Rectal smooth muscle tissue (tissue), 1 donor: ENCODE measurements around the gene VRK3.
"Not testable (repeated sequence)": the region's sequence is repeated elsewhere in the genome, so short reads cannot be mapped to it uniquely, and the experiment has no call there.

Experiments
- H3K27ac ChIP-seq: one replicate; pipeline ENCODE4 v1.7.0; 2013; ENCODE audit warnings: low read depth, low read length, inconsistent platforms
- H3K27me3 ChIP-seq: one replicate; pipeline ENCODE4 v1.7.0; 2013; ENCODE audit warnings: low read length; ENCODE audit not compliant: control insufficient read depth, insufficient read depth
- H3K36me3 ChIP-seq: one replicate; pipeline ENCODE4 v1.7.0; 2013; ENCODE audit warnings: low read length; ENCODE audit not compliant: control insufficient read depth, insufficient read depth
- H3K4me1 ChIP-seq: one replicate; pipeline ENCODE4 v1.7.0; 2013; ENCODE audit warnings: low read length; ENCODE audit not compliant: control insufficient read depth, insufficient read depth
- H3K4me3 ChIP-seq: one replicate; pipeline ENCODE4 v1.7.0; 2013; ENCODE audit warnings: low read length
- H3K9ac ChIP-seq: one replicate; pipeline ENCODE4 v1.7.0; 2013; ENCODE audit warnings: low read length

The VRK3 gene

GRCh38 chr19:49981603-49982593 is 43.3 kb downstream of the VRK3 start:
- peaks cover 7% of the 10 kb centered on the region for H3K4me1 ChIP-seq
- H3K36me3 ChIP-seq = peaks cover 14% of the 10 kb centered on the region
- H3K4me3 ChIP-seq = no peak overlapping the region
- no peak overlapping the region for H3K9ac ChIP-seq
- H3K27me3 ChIP-seq = no peaks in the 10 kb centered on the region
- no peak overlapping the region for H3K27ac ChIP-seq

GRCh38 chr19:49978324-49978723 is 46.8 kb downstream of the VRK3 start:
- H3K4me3 ChIP-seq = no peak overlapping the region
- peaks cover 7% of the 10 kb centered on the region for H3K4me1 ChIP-seq
- no peak overlapping the region for H3K27ac ChIP-seq
- H3K27me3 ChIP-seq = no peaks in the 10 kb centered on the region
- no peak overlapping the region for H3K9ac ChIP-seq
- peaks cover 6% of the 10 kb centered on the region for H3K36me3 ChIP-seq

- H3K27ac ChIP-seq = no peak overlapping the region
- no peak overlapping the region for H3K4me3 ChIP-seq
- H3K4me1 ChIP-seq = peaks cover 7% of the 10 kb centered on the region
- no peak overlapping the region for H3K9ac ChIP-seq
- peaks cover 6% of the 10 kb centered on the region for H3K36me3 ChIP-seq
- H3K27me3 ChIP-seq = no peaks in the 10 kb centered on the region
Observed at GRCh38 chr19:49977881-49978280, 47.3 kb downstream of the VRK3 start.

GRCh38 chr19:49977076-49977475 is 48.1 kb downstream of the VRK3 start:
- H3K27ac ChIP-seq = no peak overlapping the region
- no peak overlapping the region for H3K9ac ChIP-seq
- no peaks in the 10 kb centered on the region for H3K27me3 ChIP-seq
- peaks cover 5% of the 10 kb centered on the region for H3K36me3 ChIP-seq
- peaks cover 7% of the 10 kb centered on the region for H3K4me1 ChIP-seq
- no peak overlapping the region for H3K4me3 ChIP-seq

GRCh38 chr19:49976496-49976895 is 48.7 kb downstream of the VRK3 start:
- peaks cover 7% of the 10 kb centered on the region for H3K4me1 ChIP-seq
- no peak overlapping the region for H3K27ac ChIP-seq

GRCh38 chr19:49975051-49975450 is 50.1 kb downstream of the VRK3 start:
- no peaks in the 10 kb centered on the region for H3K27me3 ChIP-seq
- H3K4me3 ChIP-seq = no peak overlapping the region
- H3K9ac ChIP-seq = no peak overlapping the region

More at GRCh38 chr19:49976496-49976895, 48.7 kb downstream of the VRK3 start:
- no peaks in the 10 kb centered on the region for H3K27me3 ChIP-seq
- H3K36me3 ChIP-seq = no peaks in the 10 kb centered on the region
- no peak overlapping the region for H3K4me3 ChIP-seq
- no peak overlapping the region for H3K9ac ChIP-seq

GRCh38 chr19:49973987-49974386 is 51.2 kb downstream of the VRK3 start:
- H3K27ac ChIP-seq = no peak overlapping the region
- H3K36me3 ChIP-seq = no peaks in the 10 kb centered on the region
- H3K27me3 ChIP-seq = peaks cover under 1% of the 10 kb centered on the region
- H3K4me3 ChIP-seq = no peak overlapping the region
- H3K9ac ChIP-seq = no peak overlapping the region
- H3K4me1 ChIP-seq = peaks cover 7% of the 10 kb centered on the region

More at GRCh38 chr19:49975051-49975450, 50.1 kb downstream of the VRK3 start:
- no peak overlapping the region for H3K27ac ChIP-seq
- H3K36me3 ChIP-seq = no peaks in the 10 kb centered on the region
- H3K4me1 ChIP-seq = peaks cover 7% of the 10 kb centered on the region

- Histone ChIP-seq H3K36me3 (no peaks in the 10 kb centered on the region), H3K27ac (no peak overlapping the region), H3K9ac (no peak overlapping the region), H3K4me3 (no peak overlapping the region), H3K27me3 (peaks cover 7% of the 10 kb centered on the region), H3K4me1 (peaks cover 3% of the 10 kb centered on the region)
Observed at GRCh38 chr19:49972841-49973240, 52.3 kb downstream of the VRK3 start.

GRCh38 chr19:49971991-49972411 is 53.2 kb downstream of the VRK3 start:
- Histone ChIP-seq H3K27ac (no peak overlapping the region), H3K4me3 (no peak overlapping the region), H3K4me1 (no peaks in the 10 kb centered on the region)

GRCh38 chr19:49969355-49969754 is 55.8 kb downstream of the VRK3 start:
- not testable (repeated sequence) for H3K27me3 ChIP-seq, H3K4me3 ChIP-seq, H3K36me3 ChIP-seq, H3K4me1 ChIP-seq, H3K27ac ChIP-seq, H3K9ac ChIP-seq

More at GRCh38 chr19:49971991-49972411, 53.2 kb downstream of the VRK3 start:
- Histone ChIP-seq H3K36me3 (no peaks in the 10 kb centered on the region), H3K9ac (no peak overlapping the region), H3K27me3 (peaks cover 7% of the 10 kb centered on the region)

GRCh38 chr19:49968279-49968922 is 56.8 kb downstream of the VRK3 start:
- Histone ChIP-seq H3K27me3 (peaks cover 7% of the 10 kb centered on the region), H3K36me3 (no peaks in the 10 kb centered on the region), H3K4me1 (no peaks in the 10 kb centered on the region), H3K27ac (no peak overlapping the region), H3K4me3 (no peak overlapping the region), H3K9ac (no peak overlapping the region)

- not testable (repeated sequence) for H3K4me1 ChIP-seq, H3K27me3 ChIP-seq, H3K36me3 ChIP-seq, H3K4me3 ChIP-seq, H3K27ac ChIP-seq, H3K9ac ChIP-seq
Observed at GRCh38 chr19:49960980-49961379, 64.2 kb downstream of the VRK3 start, which contains the start of gene SIGLEC11. SIGLEC11 (minus strand) TSS chr19:49961172; CDS start chr19:49961081, 91 bp downstream.
